Measurements from ENCODE around the gene LEKR1. TPM values are rescaled to one million over a fixed set of nuclear protein-coding genes. Genes with fewer than 3 reads are reported as not detected.

The LEKR1 gene
- total RNA-seq, 1 experiment from 2014 or later = 0.72 TPM

DNA sequence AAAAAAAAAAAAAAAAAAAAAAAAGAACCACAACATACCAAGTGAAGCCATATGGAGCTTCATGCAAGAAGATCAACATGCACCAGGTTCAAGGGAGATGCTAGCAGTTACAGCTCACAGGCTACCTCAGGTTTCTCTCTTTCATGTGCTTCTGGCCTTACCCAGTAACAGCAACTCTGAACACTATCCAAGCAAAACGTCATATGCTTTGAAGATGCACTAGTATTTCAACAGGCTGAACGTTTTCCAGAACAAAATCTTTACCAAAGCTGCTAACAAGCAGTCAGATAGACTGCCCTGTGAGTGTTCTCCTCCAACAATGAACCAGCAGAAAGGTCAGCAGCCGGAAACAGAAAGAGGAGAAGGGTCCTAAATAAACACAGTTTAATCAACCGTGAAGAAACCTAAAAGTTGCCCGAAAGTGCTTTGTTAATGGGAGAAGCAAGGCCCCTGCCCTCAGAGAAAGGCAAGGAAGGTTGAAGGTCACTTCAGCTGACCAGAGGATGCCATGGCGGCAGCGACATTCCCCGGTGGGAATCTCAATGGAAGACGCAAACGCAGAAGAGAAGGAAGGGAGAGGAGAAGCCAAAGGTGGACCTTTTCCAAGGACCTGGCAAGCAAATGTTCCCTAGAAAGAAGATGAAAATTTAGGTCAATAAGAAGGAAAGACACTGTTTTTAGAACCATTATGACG lies 253.7 kb downstream of the LEKR1 start:
- no peak for DNase-seq (ENCODE audit: low spot score)

DNA sequence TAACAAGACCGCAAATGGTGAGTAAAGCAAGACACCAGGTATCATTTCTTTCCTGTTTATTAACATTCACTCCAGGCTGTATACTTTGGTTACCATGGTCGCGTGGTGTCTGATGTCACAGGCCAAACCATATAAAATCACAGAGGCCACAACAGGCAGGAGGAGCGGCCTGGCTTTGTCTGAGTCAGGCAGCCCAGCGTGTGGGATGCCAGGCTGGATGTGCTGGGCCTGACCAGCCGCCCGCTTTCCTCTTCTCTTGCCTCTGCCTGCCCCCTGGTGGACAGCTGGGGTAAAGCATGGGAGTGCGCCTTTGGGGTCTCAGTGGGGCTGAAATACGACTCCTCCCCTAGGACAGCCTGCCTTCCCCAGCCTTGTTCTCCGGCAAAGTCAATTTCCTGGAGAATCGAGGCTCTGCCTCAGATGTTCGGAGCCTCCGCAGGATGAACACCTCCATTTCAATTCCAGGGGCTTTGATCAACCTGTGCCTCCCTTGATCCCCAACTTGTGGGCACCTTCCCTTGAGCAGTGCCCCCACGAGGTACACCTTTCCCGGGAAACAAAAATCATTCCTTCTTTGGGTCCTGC lies 255.6 kb downstream of the LEKR1 start:
- DNase-seq (ENCODE audit: low spot score) = peak; percentile 91

DNA sequence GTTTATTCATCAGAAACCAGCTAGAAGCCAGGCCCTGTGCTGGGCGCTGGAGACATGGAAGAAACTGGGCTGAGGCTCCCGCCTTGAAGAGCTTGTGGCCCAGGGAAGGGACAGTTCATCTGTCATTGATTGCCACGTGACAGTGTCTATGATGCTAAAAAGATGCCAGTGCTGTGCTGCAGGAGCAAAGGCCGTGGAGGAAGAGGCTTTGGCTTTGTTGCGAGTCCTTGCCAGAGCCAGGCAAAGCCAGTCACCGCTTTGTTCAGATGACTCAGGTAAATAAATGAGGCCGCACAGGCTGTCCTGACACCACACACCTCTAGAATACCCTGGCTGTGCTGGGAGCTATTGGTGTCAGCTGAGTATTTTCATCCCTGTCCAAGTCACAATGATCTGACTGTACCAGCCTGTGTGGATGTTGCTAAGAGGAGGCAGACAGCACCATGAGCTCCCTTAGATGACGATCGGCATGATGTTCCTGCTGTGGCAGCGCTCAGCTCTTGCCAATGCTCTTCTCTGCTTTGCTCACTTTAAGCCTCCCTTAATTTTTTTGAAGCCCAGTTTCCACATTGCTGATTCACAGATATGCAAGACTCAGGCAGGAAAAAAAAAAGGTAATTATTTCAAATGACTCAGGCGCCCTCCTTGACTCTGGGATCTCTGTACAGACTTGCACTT lies 256.3 kb downstream of the LEKR1 start:
- peak; percentile 47 for DNase-seq (ENCODE audit: low spot score)

DNA sequence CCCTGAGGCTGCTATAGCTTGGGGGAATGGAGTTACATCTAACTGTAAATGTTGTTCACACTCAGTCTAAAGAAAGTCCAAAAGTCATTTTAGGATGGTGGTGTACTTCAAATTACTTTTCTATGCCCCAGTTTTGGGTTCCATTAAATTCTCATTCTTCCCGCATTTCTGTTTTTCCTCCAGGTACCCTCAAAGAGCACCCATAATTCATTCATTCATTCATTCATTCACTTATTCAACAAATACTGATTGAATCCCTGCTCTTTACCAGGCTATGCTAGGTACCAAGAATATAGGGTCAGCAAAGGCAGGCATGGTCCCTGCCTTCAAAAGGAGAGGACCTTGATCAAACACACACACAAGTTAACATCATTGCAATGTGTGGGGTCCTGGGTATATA lies 257.7 kb downstream of the LEKR1 start:
- no peak for DNase-seq (ENCODE audit: low spot score)

DNA sequence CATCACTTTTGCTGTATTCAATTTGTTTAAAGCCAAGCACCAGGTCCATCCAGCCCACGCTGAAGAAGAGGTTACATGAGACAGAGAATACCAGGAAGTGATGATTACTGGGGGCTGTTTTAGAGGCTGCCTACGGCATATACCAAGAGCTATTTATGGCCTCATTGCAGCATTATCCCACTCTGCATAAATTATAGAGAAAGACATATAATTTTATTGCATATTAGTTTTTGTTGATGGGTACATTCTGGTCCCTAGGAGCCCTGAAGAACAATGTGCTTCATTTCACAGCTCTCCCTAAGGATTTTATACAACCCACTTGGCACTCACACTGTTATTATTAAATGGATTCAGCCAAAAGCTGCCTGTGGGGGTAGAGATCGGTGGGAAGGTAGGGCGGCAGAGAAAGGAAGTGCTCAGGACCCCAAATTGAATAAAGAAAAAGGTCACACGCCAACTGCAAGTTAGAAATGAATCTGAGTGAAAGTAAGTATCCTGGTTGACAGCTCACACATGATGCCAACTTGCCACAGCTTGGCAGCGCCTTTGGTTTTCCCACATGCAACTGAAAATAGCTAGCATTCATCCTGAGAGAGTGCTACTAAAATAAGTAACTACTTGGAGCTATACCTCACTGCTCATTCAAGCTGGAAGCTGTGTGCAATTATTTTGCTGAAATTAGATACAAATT lies 260.1 kb downstream of the LEKR1 start:
- DNase-seq (ENCODE audit: low spot score) = no peak

DNA sequence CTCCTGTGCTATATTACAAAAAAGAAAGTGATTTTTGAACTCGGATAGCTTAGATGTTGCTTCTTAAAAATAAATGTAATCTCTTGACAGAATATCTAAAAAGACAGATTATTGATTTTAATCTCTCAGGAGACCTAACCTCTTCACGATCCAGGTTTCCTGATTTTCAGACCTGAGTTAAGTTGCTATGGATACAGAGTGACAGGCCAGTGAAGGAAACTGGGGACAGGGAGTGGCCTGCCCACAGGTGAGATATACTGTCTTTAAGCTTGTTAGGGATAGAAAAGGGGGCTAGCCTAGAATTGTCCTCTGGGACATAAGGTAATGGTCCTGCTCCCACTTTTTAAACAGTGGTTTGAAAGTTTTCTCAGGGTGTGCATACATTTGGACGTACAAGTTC lies 260.6 kb downstream of the LEKR1 start:
- DNase-seq (ENCODE audit: low spot score) = no peak

DNA sequence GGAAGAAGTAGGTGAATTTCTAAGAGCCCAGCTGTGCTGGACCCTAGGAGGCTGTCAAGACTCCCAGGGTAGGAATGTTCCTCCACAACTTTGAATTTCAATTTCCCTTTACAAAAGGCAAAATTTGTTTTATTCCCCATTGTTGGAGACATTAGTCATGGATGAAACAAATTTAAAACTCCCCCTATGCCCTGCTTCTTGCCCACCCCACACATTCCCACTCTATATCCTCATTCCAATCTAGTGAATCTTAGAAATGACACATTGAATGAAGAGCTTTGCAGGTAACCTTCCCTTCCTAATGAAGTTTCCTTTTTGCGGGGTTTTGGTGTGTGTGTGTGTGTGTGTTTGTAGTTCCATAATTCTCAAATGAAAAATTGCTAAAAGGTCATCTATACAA lies 261.2 kb downstream of the LEKR1 start:
- DNase-seq (ENCODE audit: low spot score) = peak; percentile 45

DNA sequence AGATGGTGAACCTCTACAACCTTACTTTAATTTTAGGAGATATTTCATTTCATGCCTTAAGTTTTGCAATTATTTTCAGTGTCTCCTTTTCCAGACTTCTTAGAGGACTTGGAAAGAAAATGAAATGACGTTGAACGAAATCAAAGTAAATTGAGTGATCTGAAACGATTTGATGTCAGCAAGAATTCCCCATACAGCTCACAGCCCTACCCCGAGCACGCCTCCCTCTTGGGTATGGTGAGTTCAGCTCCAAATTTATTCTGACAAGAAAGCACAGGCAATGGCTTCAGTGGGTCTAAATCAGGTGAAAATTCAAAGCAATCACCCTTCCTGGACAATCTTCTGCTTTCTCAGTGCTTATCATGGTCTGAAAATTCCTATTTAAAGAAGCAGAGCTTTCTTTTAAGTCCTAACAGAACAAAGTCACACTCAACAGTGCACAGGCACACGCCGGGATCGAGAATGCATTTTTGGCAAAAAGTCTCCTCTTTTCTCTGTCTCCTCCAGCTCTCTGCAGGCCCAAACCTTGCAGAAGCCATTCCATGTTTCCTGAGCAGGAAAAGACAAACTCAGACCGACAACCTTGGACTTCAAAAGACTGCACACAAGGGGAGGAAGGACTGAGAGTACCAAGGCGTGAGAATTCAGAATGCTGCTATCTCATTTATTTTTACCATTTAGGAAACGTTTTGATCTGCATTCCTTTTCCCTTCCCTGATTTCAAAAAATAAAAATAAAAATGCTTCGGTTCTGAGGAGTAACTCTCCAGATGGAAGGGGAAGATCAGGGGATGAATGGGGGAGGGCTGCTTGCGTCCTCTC lies 261.8 kb downstream of the LEKR1 start:
- peak; percentile 33 for DNase-seq (ENCODE audit: low spot score)

DNA sequence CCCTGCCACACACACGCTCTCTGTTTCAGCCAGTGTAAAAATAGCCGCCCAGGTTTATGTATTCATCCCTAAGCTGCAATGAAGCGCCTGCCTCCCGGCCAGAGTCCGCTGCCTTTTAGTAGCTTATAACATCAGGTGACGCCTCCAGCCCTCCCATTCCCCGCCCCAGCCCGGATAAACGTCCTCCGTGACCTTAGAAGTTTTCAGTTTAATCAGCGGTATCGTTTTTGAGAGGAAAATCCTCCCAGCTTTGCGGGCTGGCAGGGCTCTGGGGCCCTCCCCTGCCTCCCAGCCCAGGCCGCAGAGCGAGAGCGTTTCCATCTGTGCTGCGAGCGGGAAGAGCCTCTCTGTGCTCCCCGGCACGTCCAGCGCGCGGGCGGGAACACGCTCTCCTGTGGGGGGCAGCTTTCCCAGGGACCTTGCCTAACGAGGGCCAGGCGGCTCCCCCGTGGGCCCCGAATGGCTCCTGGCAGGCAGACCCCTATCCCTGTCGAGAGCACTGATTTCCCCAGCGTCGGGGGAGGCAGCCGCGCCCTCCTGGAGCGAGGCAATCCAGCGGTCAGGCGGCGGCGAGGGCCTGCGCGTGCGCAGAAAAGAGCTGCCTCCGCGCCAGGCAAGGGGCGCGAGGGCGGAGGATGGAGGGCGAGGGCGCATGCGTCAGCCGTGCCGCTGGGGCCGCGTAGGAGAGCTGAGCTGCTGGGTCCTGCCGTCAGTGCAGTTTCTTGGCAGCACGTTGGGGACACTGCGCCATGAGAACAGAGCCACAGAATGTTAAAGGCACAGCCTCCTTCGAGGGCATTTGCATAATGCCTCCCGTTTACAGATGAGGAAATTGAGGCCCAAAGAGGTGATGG lies 262.7 kb downstream of the LEKR1 start:
- peak; percentile 90 for DNase-seq (ENCODE audit: low spot score)

DNA sequence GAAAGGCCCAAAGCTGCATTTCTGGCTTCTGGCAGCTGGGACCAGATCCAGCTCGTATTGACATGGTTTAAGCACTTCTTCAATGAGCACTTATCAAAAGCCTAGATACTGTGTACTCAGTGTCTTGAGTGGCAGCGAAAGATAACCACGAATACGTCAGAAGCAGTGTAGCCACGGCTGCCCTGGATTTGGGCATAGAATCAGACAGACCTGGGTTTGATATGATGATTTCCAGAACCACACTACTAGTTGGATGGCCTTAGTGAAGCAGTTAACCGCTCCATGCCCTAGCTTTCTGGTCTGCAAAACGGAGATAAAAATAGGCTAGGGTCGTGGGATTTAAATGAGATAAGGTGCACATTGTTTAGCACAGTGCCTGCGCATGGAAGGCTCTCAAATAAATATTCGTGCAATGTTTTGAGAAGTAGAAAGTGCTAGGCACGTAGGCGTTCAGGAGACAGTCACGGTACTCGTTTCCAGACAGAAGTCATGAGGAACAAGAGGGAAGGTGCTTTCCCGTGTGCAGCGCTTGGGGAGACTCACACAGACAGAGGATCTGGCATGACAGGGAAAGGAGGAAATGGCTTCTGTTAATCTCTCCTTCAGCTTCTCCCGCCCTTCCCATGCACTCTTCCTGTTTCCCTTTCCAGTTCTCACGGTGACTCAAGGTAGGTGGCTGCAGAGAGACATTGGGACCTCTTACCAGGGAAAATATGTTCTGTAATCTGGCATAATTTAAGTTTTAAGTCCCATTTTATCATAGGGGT lies 263.5 kb downstream of the LEKR1 start:
- peak; percentile 72 for DNase-seq (ENCODE audit: low spot score)

DNA sequence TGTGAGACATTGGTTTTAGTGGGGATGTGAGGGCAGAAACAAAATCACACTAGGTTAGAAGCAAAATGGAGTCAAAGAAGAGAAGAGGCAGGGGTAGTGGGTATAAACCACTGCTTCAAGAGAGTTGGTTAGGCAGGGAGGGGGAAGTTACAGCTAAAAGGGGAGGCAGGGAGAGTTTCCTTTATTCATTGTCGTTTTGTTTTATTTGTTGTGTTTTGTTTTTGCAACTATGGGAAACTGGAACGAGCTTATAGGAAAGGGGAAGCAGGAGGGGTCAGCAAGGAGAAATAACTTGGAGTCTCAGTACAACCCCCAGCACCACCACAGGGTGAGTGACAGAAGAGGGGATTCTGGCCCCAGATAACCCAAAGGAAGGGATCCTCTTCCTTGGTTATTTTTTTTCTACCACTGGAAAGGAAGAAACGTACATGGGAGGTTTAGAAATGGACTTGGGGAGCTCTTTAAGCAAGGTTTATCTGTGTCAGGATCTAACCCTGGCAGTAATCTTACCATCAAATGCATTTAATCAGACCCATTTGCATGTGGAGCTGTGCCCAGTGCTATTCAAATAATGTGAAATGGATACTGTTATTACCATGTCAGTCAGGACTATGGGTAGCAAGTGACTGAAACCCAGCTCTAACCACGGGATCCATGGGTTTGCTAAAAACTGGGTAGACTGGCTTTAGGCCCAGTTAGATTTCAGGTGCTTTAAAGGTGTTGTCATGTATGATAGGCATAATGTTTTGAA lies 265.1 kb downstream of the LEKR1 start:
- DNase-seq (ENCODE audit: low spot score) = no peak

DNA sequence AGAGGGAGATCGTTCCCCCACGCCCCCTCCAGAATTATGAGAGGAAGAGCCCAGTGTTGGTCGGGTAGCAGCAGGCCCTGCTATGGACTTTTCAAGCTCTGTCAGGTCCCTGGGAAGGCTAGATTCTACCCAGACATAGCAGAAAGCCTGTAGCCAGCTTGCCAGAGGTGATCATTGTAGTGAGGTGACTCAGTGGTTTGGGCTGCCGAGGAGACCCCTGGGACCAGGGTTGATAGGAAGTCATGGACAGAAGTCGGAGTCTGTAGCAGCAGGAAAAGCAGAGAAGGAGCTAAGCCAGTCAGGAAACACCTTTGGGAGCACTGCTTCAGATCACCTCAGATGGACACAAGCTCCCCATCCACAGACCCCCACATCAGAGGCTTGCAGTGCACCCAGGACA lies 266.1 kb downstream of the LEKR1 start:
- no peak for DNase-seq (ENCODE audit: low spot score)

DNA sequence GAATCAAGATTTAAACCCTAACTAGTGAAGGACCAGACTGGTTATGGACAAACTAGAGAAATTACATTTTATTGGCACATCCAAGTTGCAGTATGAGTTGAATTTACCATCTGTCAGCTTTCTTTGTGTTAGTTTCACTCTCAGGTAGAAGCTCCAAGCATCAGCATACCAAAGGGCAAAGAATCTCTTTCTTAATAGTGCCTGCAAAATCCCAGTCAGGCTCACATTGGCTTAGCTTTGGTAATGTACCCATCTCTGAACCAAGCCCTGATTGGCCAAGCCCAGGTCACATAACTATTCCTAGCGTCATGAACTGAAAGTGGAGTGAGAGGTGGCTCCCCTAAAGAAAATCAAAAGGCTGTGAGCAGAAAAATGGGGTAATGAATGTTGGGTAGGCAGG lies 266.9 kb downstream of the LEKR1 start:
- DNase-seq (ENCODE audit: low spot score) = no peak

DNA sequence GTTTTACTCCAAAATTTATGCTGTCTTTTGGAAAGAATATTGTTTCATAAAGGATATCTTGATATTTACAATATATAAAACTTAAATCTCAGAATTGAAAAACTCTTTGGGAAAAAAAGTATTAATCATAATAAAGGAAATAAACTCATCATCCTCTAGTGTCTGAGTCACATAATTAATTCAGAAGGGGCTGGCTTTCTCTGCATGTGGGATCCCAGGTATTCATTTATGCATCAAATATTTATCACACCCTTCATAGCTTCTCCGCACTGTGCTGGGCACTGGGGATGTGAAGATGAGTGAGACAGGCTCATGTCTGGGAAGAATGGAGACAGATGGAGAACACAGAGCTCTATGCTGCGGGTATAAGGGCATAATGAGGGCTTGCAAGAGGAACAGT lies 268.1 kb downstream of the LEKR1 start:
- no peak for DNase-seq (ENCODE audit: low spot score)

DNA sequence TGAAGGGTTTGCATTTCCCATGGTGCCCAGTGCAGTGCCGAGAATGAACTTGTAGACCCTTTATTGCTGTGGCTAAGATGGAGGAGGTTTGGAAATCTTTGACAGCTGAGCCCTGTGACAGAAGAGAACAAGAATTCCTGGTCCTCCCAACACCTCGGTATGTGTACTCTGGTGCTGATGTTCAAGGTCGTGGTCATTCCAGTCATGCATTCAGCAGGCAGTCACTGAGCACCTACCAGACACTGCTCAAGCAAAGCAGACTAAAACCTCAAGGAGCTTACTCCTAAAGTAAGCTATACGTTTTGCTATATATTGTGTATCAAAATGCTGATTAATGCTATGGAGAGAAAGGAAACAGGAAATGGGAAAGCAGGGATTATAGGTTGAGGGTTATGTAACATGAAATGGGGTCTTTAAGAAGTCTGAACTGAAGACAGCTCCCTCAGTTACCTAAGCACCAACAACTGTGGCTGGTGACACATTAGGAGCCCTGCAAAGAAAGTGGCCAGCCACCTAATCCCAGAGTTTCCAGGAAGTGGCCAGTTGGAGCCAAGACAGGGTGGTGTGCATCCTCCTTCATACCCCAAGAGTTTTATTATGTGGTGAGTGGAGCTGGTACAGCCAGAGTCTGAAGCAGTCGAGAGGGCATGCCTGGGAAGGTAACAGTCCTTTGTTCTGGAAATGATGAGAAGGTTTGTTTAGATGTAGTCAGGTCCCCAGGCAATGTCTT lies 268.8 kb downstream of the LEKR1 start:
- DNase-seq (ENCODE audit: low spot score) = no peak

Measured in A172 (cell line).